Suprapubic skin (tissue), 4 donors: ENCODE data around the gene DRC1.

Experiments
- CTCF ChIP-seq, 2 donors: fragments of 200-600 bp in 1 of 2; fragments of 450-650 bp in 1 of 2; sonication (generic) in 1 of 2; IDR thresholded peaks; one replicate each; pipeline ENCODE4 v1.5.1; 2016 to 2019; ENCODE audit warnings: antibody characterized with exemption in 2 of 2, mild to moderate bottlenecking in 1 of 2, moderate library complexity in 1 of 2
- POLR2A ChIP-seq, 2 donors: fragments of 450-650 bp; IDR thresholded peaks; one replicate each; pipeline ENCODE4 v1.6.1; 2017; ENCODE audit warnings: antibody characterized with exemption in 2 of 2, mild to moderate bottlenecking in 2 of 2, moderate library complexity in 2 of 2
- POLR2AphosphoS5 ChIP-seq, 3 donors: sonication (generic); formaldehyde crosslinking; IDR thresholded peaks; one replicate each; pipeline ENCODE4 v1.6.1; 2017; ENCODE audit warnings: antibody characterized with exemption in 3 of 3

DNA sequence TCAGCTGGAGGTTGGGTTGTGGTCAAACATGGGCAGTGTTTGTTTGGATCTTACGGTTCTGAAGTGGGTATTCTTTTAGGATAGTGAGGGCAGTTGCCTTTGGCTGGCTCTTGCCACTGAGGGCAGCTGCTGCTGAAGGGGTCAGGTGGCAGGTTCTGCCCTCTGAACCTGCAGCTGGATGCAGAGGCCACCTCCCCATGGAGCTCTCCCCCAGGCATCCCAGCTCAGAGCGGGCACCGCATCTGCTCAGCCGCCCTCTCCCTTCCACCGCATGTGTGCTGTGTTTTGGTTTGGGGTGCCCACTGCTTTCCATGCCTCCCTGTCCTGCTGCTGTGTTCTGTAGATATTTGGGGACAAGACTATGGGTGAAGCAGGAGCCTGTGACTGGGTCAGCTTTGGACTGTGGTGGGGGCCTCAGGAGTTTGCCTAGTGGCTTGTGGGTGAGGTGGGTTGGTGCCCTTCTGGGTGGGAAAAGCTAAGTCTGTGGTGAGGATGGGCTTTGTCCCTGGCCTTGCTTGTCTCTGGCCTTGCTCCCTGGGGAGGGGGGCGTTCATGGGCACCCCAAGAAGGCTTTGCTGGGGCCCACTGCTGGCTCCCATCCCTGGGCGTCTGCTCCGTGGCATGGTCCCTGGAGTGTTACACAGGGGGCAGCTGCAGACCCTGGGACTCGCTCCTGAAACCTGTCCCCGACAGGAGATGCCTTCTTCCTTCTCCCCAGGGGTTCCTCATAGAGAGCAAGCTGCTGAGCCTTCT lies 47.7 kb downstream of the DRC1 start:
- TF ChIP-seq CTCF (IDR thresholded peaks at IDR 0.05) (no peak), POLR2A (IDR thresholded peaks at IDR 0.05) (no peak), POLR2AphosphoS5 (IDR thresholded peaks at IDR 0.05) (no peak)
